GM19099 (cell line): Measurements from ENCODE around the gene UTS2B.

ENCODE experiments used
- POLR2A ChIP-seq: IDR thresholded peaks from 3 replicates; pipeline ENCODE4 v1.6.1; 2011; ENCODE audit warnings: low read depth; ENCODE audit not compliant: insufficient read length; ENCODE audit errors: extremely low read depth

The UTS2B gene

GRCh38 chr3:191290311-191291025 is 39.9 kb downstream of the UTS2B start:
- TF ChIP-seq POLR2A, result no peak

DNA sequence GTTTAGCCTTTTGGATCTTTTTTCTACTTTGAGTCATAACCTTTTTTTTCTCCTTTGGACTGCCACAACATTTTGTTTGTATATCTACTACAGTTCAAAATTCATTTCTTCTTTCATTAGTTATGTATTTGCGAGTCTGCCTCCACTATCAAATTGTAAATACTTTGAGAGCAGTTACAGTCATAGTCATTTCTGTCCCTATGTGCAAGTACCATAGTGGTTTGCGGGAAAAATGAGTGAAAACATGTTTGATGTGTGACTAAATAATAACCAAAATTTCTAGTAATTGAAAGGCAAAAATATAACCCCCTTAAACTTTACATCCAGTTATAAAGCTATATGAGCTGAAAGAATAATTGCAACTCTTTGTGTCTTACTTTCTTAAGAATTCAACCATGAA is 46.9 kb downstream of the UTS2B start:
- no peak for TF ChIP-seq POLR2A

GRCh38 chr3:191282251-191283185 is 47.8 kb downstream of the UTS2B start:
- no peak for TF ChIP-seq POLR2A

DNA sequence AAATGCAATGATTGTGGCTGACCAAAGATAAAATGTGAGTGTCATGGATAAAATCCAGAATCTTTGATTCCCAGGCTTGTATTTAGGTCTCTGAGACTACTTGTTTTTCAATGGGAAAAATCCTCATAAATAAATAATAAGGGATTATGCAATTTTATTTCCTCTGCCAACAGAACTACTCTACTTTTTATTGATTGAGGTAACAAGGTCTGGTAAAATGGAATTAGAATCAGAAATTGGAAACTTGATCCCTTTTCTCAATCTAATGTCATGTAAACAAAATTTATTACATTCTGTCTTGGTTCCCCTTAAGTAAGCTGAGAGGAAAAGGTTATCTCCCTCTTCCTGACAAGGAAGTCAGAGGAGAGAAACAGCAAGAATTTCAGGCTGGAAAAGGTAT is 49.4 kb downstream of the UTS2B start:
- TF ChIP-seq POLR2A, result no peak

GRCh38 chr3:191280111-191280510 is 50.2 kb downstream of the UTS2B start:
- TF ChIP-seq POLR2A, result no peak

DNA sequence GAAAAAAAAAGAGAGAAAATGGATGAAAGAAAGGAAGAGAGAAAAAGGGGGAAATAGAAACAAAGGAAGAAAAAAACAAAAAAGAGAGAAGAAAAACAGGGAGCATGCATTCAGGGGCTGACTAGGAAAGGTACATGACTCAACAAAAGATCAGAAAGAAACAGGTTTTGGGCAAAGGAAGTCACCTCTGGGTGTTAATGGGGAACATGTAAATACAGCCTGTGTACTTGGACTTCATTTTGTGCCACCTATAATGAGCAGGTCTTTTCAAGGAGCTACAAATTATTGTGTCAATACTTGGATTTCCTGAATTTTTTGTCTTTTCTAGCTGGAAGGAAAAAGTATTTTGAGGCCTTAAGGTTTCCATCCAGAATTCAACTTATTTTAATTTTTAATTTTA is 54.6 kb downstream of the UTS2B start:
- no peak for TF ChIP-seq POLR2A

DNA sequence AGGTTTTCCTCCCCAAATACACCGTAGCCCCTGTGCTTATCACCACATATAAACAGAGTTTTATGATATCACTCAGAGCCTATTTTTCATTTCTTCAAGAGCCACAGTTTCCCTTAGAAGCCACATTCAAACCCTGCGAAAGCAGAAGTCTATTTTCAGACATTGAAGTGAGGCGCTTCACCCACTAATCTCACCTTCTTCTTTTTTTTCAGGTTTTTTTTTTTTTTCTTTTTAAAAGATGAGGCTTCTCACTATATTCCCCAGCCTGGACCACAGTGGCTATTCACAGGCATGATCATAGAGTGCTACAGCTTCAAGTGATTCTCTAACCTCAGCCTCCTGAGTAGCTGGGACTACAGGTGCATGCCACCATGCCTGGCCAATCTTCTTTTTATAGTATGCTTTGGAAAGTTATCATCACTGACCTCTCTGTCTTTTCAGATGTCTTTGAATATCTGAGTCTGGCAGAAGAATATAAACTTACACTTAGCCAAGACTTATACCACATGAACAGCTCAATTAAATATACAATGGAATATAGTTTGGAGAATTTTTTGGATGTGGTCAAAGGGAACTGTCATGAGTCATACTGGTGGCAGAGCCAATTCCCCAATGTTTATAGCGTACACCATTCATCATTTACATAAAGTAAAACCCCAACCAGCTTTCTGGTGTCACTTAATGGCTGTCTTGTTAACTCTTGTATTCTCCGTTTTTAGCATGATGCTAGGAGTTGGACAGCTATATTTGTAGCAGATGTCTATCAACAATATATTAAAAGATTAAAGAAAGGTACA is 60.8 kb downstream of the UTS2B start:
- TF ChIP-seq POLR2A, result no peak

GRCh38 chr3:191268737-191269136 is 61.6 kb downstream of the UTS2B start:
- no peak for TF ChIP-seq POLR2A

DNA sequence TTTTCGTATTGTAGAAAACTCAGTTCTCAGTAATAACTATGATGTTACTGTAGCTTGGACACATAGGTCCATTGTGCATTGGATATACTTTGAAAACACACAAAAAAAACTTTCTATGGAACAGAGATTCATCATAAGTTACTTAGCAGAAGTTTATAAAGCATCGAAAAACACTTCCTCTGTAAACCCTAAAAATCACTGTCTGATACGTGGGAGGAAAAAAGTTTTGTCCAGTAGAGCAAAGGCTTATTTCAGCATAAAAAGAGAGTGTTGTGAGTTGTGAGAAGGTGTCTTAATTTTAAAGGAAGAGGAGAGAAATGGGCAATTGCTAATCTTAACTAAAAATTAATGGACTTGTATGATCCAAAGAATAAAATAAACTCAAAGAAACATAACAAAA is 66.5 kb downstream of the UTS2B start:
- no peak for TF ChIP-seq POLR2A

GRCh38 chr3:191263365-191263764 is 67.0 kb downstream of the UTS2B start:
- no peak for TF ChIP-seq POLR2A

DNA sequence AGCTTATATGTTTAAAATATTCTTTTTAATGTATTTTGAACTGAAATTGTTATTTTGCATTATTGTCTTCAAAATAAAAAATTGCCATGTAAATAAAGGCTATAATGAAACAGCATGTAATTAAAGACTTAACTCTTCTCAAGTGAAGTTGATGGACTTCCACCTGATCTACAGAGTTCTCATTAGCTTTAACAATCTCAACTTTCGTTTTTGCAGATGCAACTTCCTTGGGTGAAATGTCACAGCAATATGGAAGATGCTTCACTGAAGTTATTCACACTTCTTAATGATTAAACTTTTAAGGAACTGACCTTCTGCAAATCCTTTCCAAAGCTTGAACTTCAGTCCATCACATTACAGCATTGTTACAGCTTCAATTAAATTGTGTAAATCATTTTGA is 67.7 kb downstream of the UTS2B start:
- TF ChIP-seq POLR2A, result no peak

GRCh38 chr3:191261304-191261638 is 69.1 kb downstream of the UTS2B start:
- TF ChIP-seq POLR2A, result no peak

- no peak for TF ChIP-seq POLR2A
These were observed 69.7 kb downstream of the UTS2B start for GRCh38 chr3:191260431-191261303.

GRCh38 chr3:191259486-191259885 is 70.8 kb downstream of the UTS2B start:
- TF ChIP-seq POLR2A, result no peak
